HCT116 (cell line): ENCODE data around the gene PLD1. TPM values are rescaled to one million over a fixed set of nuclear protein-coding genes. Genes with fewer than 3 reads are reported as not detected.
A peak's percentile ranks its signal among the peaks of the same experiment; 100 is the strongest.

ENCODE experiments used
- ATAC-seq: fragments of 200-7000 bp; cut with Tn5 transposase; 2 replicates; pipeline ENCODE4 v1.9.1; 2020; ENCODE audit warnings: mild to moderate bottlenecking, moderate library complexity
- BruUV-seq: library from RNA; stranded (reverse); fragments of 400-500 nt; replicated peaks from 2 replicates; lab custom pipeline; 2021; lab: Mats Ljungman, UMichigan
- CTCF ChIA-PET: fragments of 300-600 bp; sonication (Branson Sonifier 250); formaldehyde crosslinking; loops from one replicate; lab custom pipeline; 2021; ENCODE audit warnings: antibody characterized with exemption; lab: Charles Lee
- POLR2A ChIA-PET: fragments of 300-600, 350-600 bp; sonication (Branson Sonifier 250); formaldehyde crosslinking; loops from one replicate; lab custom pipeline; 2021; ENCODE audit warnings: antibody characterized with exemption; lab: Charles Lee
- RAD21 ChIA-PET, 2 experiments: fragments of 300-600 bp; sonication (Branson Sonifier 250); formaldehyde crosslinking; loops; one replicate each; lab custom pipeline; 2023; ENCODE audit warnings: low total read pairs in 2 of 2; ENCODE audit not compliant: uncharacterized antibody in 2 of 2, unreplicated experiment in 2 of 2, low non-redundant PET in 1 of 2; lab: Charles Lee
- DNase-seq: peaks from one replicate; pipeline ENCODE4 v3.0.0-alpha.2; 2010; ENCODE audit warnings: low read depth, low spot score
- H2AFZ ChIP-seq: fragments of 200-600 bp; shearing (Covaris generic), sonication (generic); 2 replicates; pipeline ENCODE4 v1.6.1; 2017; ENCODE audit warnings: low read depth, mixed run types, mixed read lengths, antibody characterized with exemption, low read length; ENCODE audit not compliant: poor library complexity, severe bottlenecking
- H3K27ac ChIP-seq: 2 replicates; pipeline ENCODE4 v1.5.1; 2012; ENCODE audit warnings: low read depth, low read length
- H3K27me3 ChIP-seq: fragments of 200-600 bp; sonication (generic); 2 replicates; pipeline ENCODE4 v1.6.1; 2016; ENCODE audit warnings: mixed run types, low read length, mixed read lengths; ENCODE audit not compliant: insufficient read depth
- H3K36me3 ChIP-seq, 2 experiments: fragments of 200-500 bp in 1 of 2; fragments of 200-600 bp in 1 of 2; sonication (Bioruptor generic) in 1 of 2; sonication (generic) in 1 of 2; 2 replicates each; pipeline versions ENCODE4 v1.5.1 to v1.6.1; 2014 to 2016; ENCODE audit warnings: low read length in 2 of 2, inconsistent platforms in 1 of 2, mixed read lengths in 1 of 2, mixed run types in 1 of 2; ENCODE audit not compliant: insufficient read depth in 2 of 2, control insufficient read depth in 1 of 2
- H3K4me1 ChIP-seq, 2 experiments: fragments of 200-600 bp in 1 of 2; sonication (generic) in 1 of 2; 2 replicates each; pipeline versions ENCODE4 v1.5.1 to v1.6.1; 2012 to 2017; ENCODE audit warnings: low read length in 2 of 2, inconsistent platforms in 1 of 2, mild to moderate bottlenecking in 1 of 2, mixed read lengths in 1 of 2, mixed run types in 1 of 2, moderate library complexity in 1 of 2; ENCODE audit not compliant: insufficient read depth in 2 of 2, control insufficient read depth in 1 of 2
- H3K4me2 ChIP-seq: fragments of 200-600 bp; sonication (generic); 2 replicates; pipeline ENCODE4 v1.6.1; 2017; ENCODE audit warnings: mixed run types, low read length, mixed read lengths
- H3K4me3 ChIP-seq, 2 experiments: fragments of 200-600 bp in 1 of 2; sonication (generic) in 1 of 2; replicated peaks in 1 of 2; 2 replicates each; pipeline ENCODE4 v1.5.1; 2011 to 2016; ENCODE audit warnings: low read length in 2 of 2, control low read depth in 1 of 2, low read depth in 1 of 2, mild to moderate bottlenecking in 1 of 2, mixed read lengths in 1 of 2, mixed run types in 1 of 2
- H3K79me2 ChIP-seq: fragments of 200-600 bp; sonication (generic); 2 replicates; pipeline ENCODE4 v1.6.1; 2017; ENCODE audit warnings: mild to moderate bottlenecking, mixed run types, low read length, moderate library complexity, mixed read lengths; ENCODE audit not compliant: insufficient read depth
- H3K9ac ChIP-seq: fragments of 200-600 bp; sonication (generic); 2 replicates; pipeline ENCODE4 v1.6.1; 2016; ENCODE audit warnings: low read length, mixed read lengths
- H3K9me2 ChIP-seq: fragments of 200-600 bp; sonication (generic), shearing (Covaris generic); 2 replicates; pipeline ENCODE4 v1.6.1; 2017; ENCODE audit warnings: mixed run types, mild to moderate bottlenecking, moderate library complexity; ENCODE audit not compliant: insufficient read depth
- H3K9me3 ChIP-seq, 2 experiments: fragments of 200-500 bp in 1 of 2; fragments of 200-600 bp in 1 of 2; sonication (Bioruptor generic) in 1 of 2; sonication (generic) in 1 of 2; 2 replicates each; pipeline ENCODE4 v1.6.1; 2014 to 2017; ENCODE audit warnings: low read length in 2 of 2, mixed read lengths in 2 of 2, inconsistent platforms in 1 of 2, low read depth in 1 of 2, mild to moderate bottlenecking in 1 of 2, mixed run types in 1 of 2, moderate library complexity in 1 of 2; ENCODE audit not compliant: control insufficient read depth in 1 of 2, insufficient read depth in 1 of 2
- H4K20me1 ChIP-seq: fragments of 200-600 bp; sonication (generic), shearing (Covaris generic); 2 replicates; pipeline ENCODE4 v1.6.1; 2017; ENCODE audit warnings: mixed run types, mild to moderate bottlenecking, moderate library complexity; ENCODE audit not compliant: insufficient read depth
- ATF3 ChIP-seq: IDR thresholded peaks from 2 replicates; pipeline ENCODE4 v1.6.1; 2012
- CBX3 ChIP-seq: IDR thresholded peaks from 2 replicates; pipeline ENCODE4 v1.6.1; 2012; ENCODE audit warnings: low read depth
- CEBPB ChIP-seq: IDR thresholded peaks from 2 replicates; pipeline ENCODE4 v1.6.1; 2012; ENCODE audit warnings: low read depth
- CTCF ChIP-seq, 3 experiments: fragments of 200-600 bp in 1 of 3; sonication (generic) in 1 of 3; IDR thresholded peaks in 2 of 3; conservative IDR thresholded peaks in 1 of 3; 2 replicates each; pipeline ENCODE4 v1.5.1; 2012 to 2017; ENCODE audit warnings: low read depth in 2 of 3, low read length in 2 of 3, antibody characterized with exemption in 1 of 3, borderline replicate concordance in 1 of 3, control low read depth in 1 of 3, mild to moderate bottlenecking in 1 of 3, mixed read lengths in 1 of 3, mixed run types in 1 of 3, moderate library complexity in 1 of 3; ENCODE audit not compliant: insufficient read depth in 1 of 3
- EZH2 ChIP-seq: fragments of 200-600 bp; sonication (generic); IDR thresholded peaks from 2 replicates; pipeline ENCODE4 v1.6.1; 2017; ENCODE audit warnings: antibody characterized with exemption, mixed run types
- EZH2phosphoT487 ChIP-seq: fragments of 200-600 bp; IDR thresholded peaks from 2 replicates; pipeline ENCODE4 v1.6.1; 2018; ENCODE audit warnings: antibody characterized with exemption, borderline replicate concordance
- FOSL1 ChIP-seq: IDR thresholded peaks from 2 replicates; pipeline ENCODE4 v1.6.1; 2012; ENCODE audit warnings: low read depth
- JUND ChIP-seq: IDR thresholded peaks from 2 replicates; pipeline ENCODE4 v1.6.1; 2012
- POLR2AphosphoS5 ChIP-seq: IDR thresholded peaks from 2 replicates; pipeline ENCODE4 v1.6.1; 2011; ENCODE audit warnings: mild to moderate bottlenecking, low read depth, low read length, moderate library complexity
- RAD21 ChIP-seq: IDR thresholded peaks from 2 replicates; pipeline ENCODE4 v1.6.1; 2012; ENCODE audit warnings: low read depth, mild to moderate bottlenecking
- REST ChIP-seq: IDR thresholded peaks from 2 replicates; pipeline ENCODE4 v1.6.1; 2012; ENCODE audit warnings: low read depth
- SRF ChIP-seq: IDR thresholded peaks from 2 replicates; pipeline ENCODE4 v1.6.1; 2012; ENCODE audit warnings: low read depth
- TCF7L2 ChIP-seq: IDR thresholded peaks from 2 replicates; pipeline ENCODE4 v1.7.0; 2011; ENCODE audit warnings: borderline replicate concordance, inconsistent platforms; ENCODE audit not compliant: insufficient read depth, insufficient read length; ENCODE audit errors: extremely low read depth
- intact Hi-C: fragments of 100-400 bp; cut with micrococcal nuclease; formaldehyde crosslinking; loops from 2 replicates; pipeline ENCODE4 v1.10.0; 2022
- total RNA-seq: library from RNA; stranded (reverse); gene quantifications from one replicate; pipeline ENCODE4 v1.2.1, GENCODE V29; 2021; ENCODE audit not compliant: unreplicated experiment

Gene PLD1
- total RNA-seq, 1 experiment from 2014 or later = 8.4 TPM

GRCh38 chr3:171568766-171569165, 241.5 kb downstream of the PLD1 start (continued):
- TF ChIP-seq ATF3 = no peak
- TF ChIP-seq FOSL1 = no peak
- no peak for TF ChIP-seq CBX3
- no peak for TF ChIP-seq SRF
- TF ChIP-seq REST = no peak
- TF ChIP-seq EZH2 = no peak
- TF ChIP-seq POLR2AphosphoS5 = no peak

- POLR2A ChIA-PET = no interaction called here
- peak overlapping the region; percentile 24 for H2AFZ ChIP-seq
- BruUV-seq = no TSS peak
- ATAC-seq (peak; percentile 69), DNase-seq (peak; percentile 28)
- no peaks in the 10 kb centered on the region for H4K20me1 ChIP-seq
- no peaks in the 10 kb centered on the region for H3K36me3 ChIP-seq
- no peak overlapping the region for H3K4me3 ChIP-seq
- H3K9me3 ChIP-seq = no peaks in the 10 kb centered on the region
- no peak overlapping the region for H3K27ac ChIP-seq
- intact Hi-C loops = loop anchor here (1.0 to 10.0 kb wide), 4 partner anchors 268 to 606 kb away; no protein-coding TSS in a partner anchor
- H3K27me3 ChIP-seq = no peaks in the 10 kb centered on the region
- no peak for TF ChIP-seq ATF3
- no peak for TF ChIP-seq JUND
- TF ChIP-seq TCF7L2 = peak; percentile 45
- peak; percentile 95 for TF ChIP-seq RAD21
- TF ChIP-seq CEBPB = no peak
- peak; percentile 53 to 82 (median 72) for TF ChIP-seq CTCF (IDR thresholded peaks at IDR 0.05 in 2 of 3, conservative IDR thresholded peaks at IDR 0.05 in 1 of 3; ENCODE audit: borderline replicate concordance in 1 of 3, insufficient read depth in 1 of 3, low read depth in 2 of 3, low read length in 2 of 3)
- TF ChIP-seq REST = no peak
- TF ChIP-seq EZH2phosphoT487 = no peak
- TF ChIP-seq CBX3 = 0 out of 2 replicates have a peak, but pooled peaks have one; percentile 15
- no peak overlapping the region for H3K9ac ChIP-seq
- H3K4me2 ChIP-seq = no peak overlapping the region
- no peaks in the 10 kb centered on the region for H3K79me2 ChIP-seq
- CTCF ChIA-PET = interaction anchor here (0.9 to 3.1 kb wide), 5 partner anchors 267 to 605 kb away, joined by 3 to 25 read pairs (median 4); no protein-coding TSS in a partner anchor
- no peaks in the 10 kb centered on the region for H3K4me1 ChIP-seq
- RAD21 ChIA-PET = no interaction called here
- no peaks in the 10 kb centered on the region for H3K9me2 ChIP-seq
These were observed 243.4 kb downstream of the PLD1 start for GRCh38 chr3:171566803-171567422.
